Panc1 (cell line): ENCODE measurements around the gene ISG15. TPM values are rescaled to one million over a fixed set of nuclear protein-coding genes. Genes with fewer than 3 reads are reported as not detected.

Experiments
- ATAC-seq: fragments of 200-7000 bp; cut with Tn5 transposase; 2 replicates; pipeline ENCODE4 v1.9.1; 2020; ENCODE audit warnings: mild to moderate bottlenecking, moderate library complexity
- BruUV-seq: library from RNA; stranded (reverse); fragments of 400-500 nt; replicated peaks from 2 replicates; lab custom pipeline; 2021; lab: Mats Ljungman, UMichigan
- CTCF ChIA-PET: fragments of 300-600 bp; sonication (Branson Sonifier 250); formaldehyde crosslinking; loops from one replicate; lab custom pipeline; 2022; ENCODE audit warnings: antibody characterized with exemption; lab: Charles Lee
- POLR2A ChIA-PET: fragments of 300-600 bp; sonication (Branson Sonifier 250); formaldehyde crosslinking; loops from one replicate; lab custom pipeline; 2022; ENCODE audit warnings: antibody characterized with exemption; lab: Charles Lee
- DNase-seq: peaks from one replicate; pipeline ENCODE4 v3.0.0-alpha.2; 2010; ENCODE audit warnings: low read depth, low spot score
- H3K27ac ChIP-seq: 2 replicates; pipeline ENCODE4 v1.5.1; 2011; ENCODE audit warnings: mild to moderate bottlenecking, low read length, inconsistent platforms
- H3K27me3 ChIP-seq: fragments of 200-500 bp; sonication (Bioruptor generic); 2 replicates; pipeline ENCODE4 v1.6.0; 2014; ENCODE audit warnings: low read length, inconsistent platforms; ENCODE audit not compliant: control insufficient read depth, insufficient read depth
- H3K36me3 ChIP-seq: fragments of 200-500 bp; sonication (Bioruptor generic); 2 replicates; pipeline ENCODE4 v1.5.1; 2014; ENCODE audit warnings: inconsistent platforms, mild to moderate bottlenecking, low read length, moderate library complexity; ENCODE audit not compliant: control insufficient read depth, insufficient read depth
- H3K4me1 ChIP-seq: 2 replicates; pipeline ENCODE4 v1.5.1; 2011; ENCODE audit warnings: inconsistent platforms, mild to moderate bottlenecking, low read length, moderate library complexity; ENCODE audit not compliant: control insufficient read depth, insufficient read depth
- H3K4me3 ChIP-seq, 2 experiments: 2 replicates each; pipeline ENCODE4 v1.5.1; 2011 to 2012; ENCODE audit warnings: low read depth in 2 of 2, low read length in 2 of 2, mild to moderate bottlenecking in 2 of 2, inconsistent platforms in 1 of 2, moderate library complexity in 1 of 2
- H3K9me3 ChIP-seq: fragments of 200-500 bp; sonication (Bioruptor generic); 2 replicates; pipeline ENCODE4 v1.5.1; 2014; ENCODE audit warnings: low read depth, mild to moderate bottlenecking, inconsistent platforms, low read length, moderate library complexity; ENCODE audit not compliant: control insufficient read depth, insufficient read depth
- CTCF ChIP-seq: fragments of 450-650 bp; IDR thresholded peaks from 2 replicates; pipeline ENCODE4 v1.5.1; 2017; ENCODE audit warnings: mild to moderate bottlenecking
- POLR2AphosphoS5 ChIP-seq: IDR thresholded peaks from 2 replicates; pipeline ENCODE4 v1.6.1; 2012; ENCODE audit warnings: mild to moderate bottlenecking, low read depth, low read length, moderate library complexity
- REST ChIP-seq, 2 experiments: IDR thresholded peaks; 2 replicates each; pipeline ENCODE4 v1.6.1; 2011 to 2012; ENCODE audit warnings: low read depth in 2 of 2, control low read depth in 1 of 2, low read length in 1 of 2, mild to moderate bottlenecking in 1 of 2, moderate library complexity in 1 of 2; ENCODE audit not compliant: insufficient read depth in 1 of 2
- SIN3A ChIP-seq: IDR thresholded peaks from 2 replicates; pipeline ENCODE4 v1.6.1; 2012; ENCODE audit warnings: low read depth, mild to moderate bottlenecking, low read length, moderate library complexity, borderline replicate concordance; ENCODE audit not compliant: insufficient read depth
- TCF7L2 ChIP-seq: IDR thresholded peaks from 2 replicates; pipeline ENCODE4 v1.6.1; 2011; ENCODE audit warnings: mild to moderate bottlenecking, low read depth, low read length, inconsistent platforms
- in situ Hi-C: cut with HindIII; loops from 2 replicates; pipeline ENCODE4 v1.10.0; 2016; ENCODE audit warnings: low sequenced_read_pairs, low pct_unique_long_range_greater_than_20kb
- intact Hi-C: fragments of 100-400 bp; cut with micrococcal nuclease; formaldehyde crosslinking; loops from one replicate; pipeline ENCODE4 v1.10.0; 2022; ENCODE audit not compliant: unreplicated experiment
- total RNA-seq: library from RNA; stranded (reverse); gene quantifications from one replicate; pipeline ENCODE4 v1.2.1, GENCODE V29; 2021; ENCODE audit not compliant: unreplicated experiment

ISG15 gene
- total RNA-seq, 1 experiment from 2014 or later: 102 TPM

GRCh38 chr1:966135-966703 is 47.1 kb upstream of the ISG15 start, which contains the start of gene PLEKHN1:
Gene PLEKHN1, plus strand, starts transcription at chr1:966482. Its CDS starts 50 bp downstream, at chr1:966532.
- Histone ChIP-seq H3K4me3 (peak within 1 kb of the TSS; percentile 59 to 68), H3K4me1 (peaks cover 13% of the 10 kb centered on the region), H3K36me3 (no peaks in the 10 kb centered on the region), H3K27me3 (no peaks in the 10 kb centered on the region), H3K9me3 (no peaks in the 10 kb centered on the region), H3K27ac (peak within 1 kb of the TSS; percentile 84)
- DNase-seq (no peak), ATAC-seq (peak; percentile 91)
- CTCF ChIA-PET: no interaction called here
- in situ Hi-C loops: no loop called here
- BruUV-seq: no TSS peak
- intact Hi-C loops: no loop called here
- no peak for TF ChIP-seq TCF7L2
- peak; percentile 60; the same call in 1 of the 2 replicates for TF ChIP-seq POLR2AphosphoS5
- no peak for TF ChIP-seq REST (IDR thresholded peaks at IDR 0.05; ENCODE audit: insufficient read depth in 1 of 2, low read depth in 2 of 2, low read length in 1 of 2)
- TF ChIP-seq SIN3A: no peak
- TF ChIP-seq CTCF: no peak
- POLR2A ChIA-PET: interaction anchor here (0.7 kb wide), 1 partner anchor 1258 kb away, joined by 7 read pairs; no protein-coding TSS in a partner anchor

- no peak for DNase-seq
- ChIA-PET POLR2A (interaction anchor here (0.6 to 0.9 kb wide), 3 partner anchors 9 to 1257 kb away, joined by 3 to 7 read pairs (median 5); no protein-coding TSS in a partner anchor), CTCF (no interaction called here)
- ATAC-seq: peak; percentile 89
- H3K27me3 ChIP-seq: no peaks in the 10 kb centered on the region
- TF ChIP-seq CTCF: no peak
- TF ChIP-seq REST (IDR thresholded peaks at IDR 0.05; ENCODE audit: insufficient read depth in 1 of 2, low read depth in 2 of 2, low read length in 1 of 2): peak in 1 of 2 experiments; percentile 57; a peak in 1 of 4 replicates
- peak; percentile 55; the same call in 1 of the 2 replicates for TF ChIP-seq SIN3A
- peak; percentile 36; the same call in 1 of the 2 replicates for TF ChIP-seq POLR2AphosphoS5
- no peak for TF ChIP-seq TCF7L2
- in situ Hi-C loops (no loop called here), intact Hi-C loops (no loop called here)
- peaks cover 13% of the 10 kb centered on the region for H3K4me1 ChIP-seq
- BruUV-seq: no TSS peak
- no peaks in the 10 kb centered on the region for H3K9me3 ChIP-seq
- no peaks in the 10 kb centered on the region for H3K36me3 ChIP-seq
- H3K4me3 ChIP-seq: peak overlapping the region; percentile 59 to 68
- peak overlapping the region; percentile 84 for H3K27ac ChIP-seq
Observed at GRCh38 chr1:966704-967300, 46.5 kb upstream of the ISG15 start.
